Left ventricle myocardium inferior (tissue), 1 donor: Measurements from ENCODE around the gene FAM3A. TPM values are rescaled to one million over a fixed set of nuclear protein-coding genes. Genes with fewer than 3 reads are reported as not detected.

Source experiments
- DNase-seq: peaks from one replicate; pipeline ENCODE4 v3.0.0-alpha.2; 2020
- H3K27ac ChIP-seq: fragments of 200-600 bp; replicated peaks from 2 replicates; pipeline ENCODE4 v1.8.0; 2021
- H3K27me3 ChIP-seq: fragments of 200-600 bp; 2 replicates; pipeline ENCODE4 v1.8.0; 2021; ENCODE audit warnings: low read depth
- H3K36me3 ChIP-seq: fragments of 200-600 bp; 2 replicates; pipeline ENCODE4 v1.8.0; 2021
- H3K4me1 ChIP-seq: fragments of 200-600 bp; 2 replicates; pipeline ENCODE4 v1.8.0; 2021
- H3K4me3 ChIP-seq: fragments of 200-600 bp; 2 replicates; pipeline ENCODE4 v1.8.0; 2021; ENCODE audit warnings: mild to moderate bottlenecking, moderate library complexity
- H3K9me3 ChIP-seq: fragments of 200-600 bp; replicated peaks from 2 replicates; pipeline ENCODE4 v1.8.0; 2021
- CTCF ChIP-seq: fragments of 200-600 bp; IDR thresholded peaks from 2 replicates; pipeline ENCODE4 v1.8.0; 2021; ENCODE audit warnings: antibody characterized with exemption, mild to moderate bottlenecking, borderline replicate concordance
- intact Hi-C: fragments of 100-400 bp; cut with micrococcal nuclease; formaldehyde crosslinking; loops from one replicate; pipeline ENCODE4 v1.11.0; 2022
- total RNA-seq: library from RNA; stranded (reverse); fragmentation: NEBNext Ultra II Directional; extraction: Animal tissue kit (Norgen Biotek cat#: 25700); gene quantifications from one replicate; pipeline ENCODE4 v1.2.1, GENCODE V29; 2021
- donor health status: DM: no; HTN: yes; CAD: no; lungs with severe emphysema.

The FAM3A gene
- total RNA-seq, 1 donor from 2014 or later = 52.0 TPM

- H3K4me1 ChIP-seq = no peaks in the 10 kb centered on the region
- peaks cover 23% of the 10 kb centered on the region for H3K36me3 ChIP-seq
- H3K27me3 ChIP-seq = no peaks in the 10 kb centered on the region
- H3K4me3 ChIP-seq = no peak overlapping the region
- no peak for TF ChIP-seq CTCF
- no peak for DNase-seq
- H3K27ac ChIP-seq = no peak overlapping the region
- intact Hi-C loops = no loop called here
- no peaks in the 10 kb centered on the region for H3K9me3 ChIP-seq
These were observed 45.6 kb downstream of the FAM3A start for GRCh38 chrX:154470434-154470833.

DNA sequence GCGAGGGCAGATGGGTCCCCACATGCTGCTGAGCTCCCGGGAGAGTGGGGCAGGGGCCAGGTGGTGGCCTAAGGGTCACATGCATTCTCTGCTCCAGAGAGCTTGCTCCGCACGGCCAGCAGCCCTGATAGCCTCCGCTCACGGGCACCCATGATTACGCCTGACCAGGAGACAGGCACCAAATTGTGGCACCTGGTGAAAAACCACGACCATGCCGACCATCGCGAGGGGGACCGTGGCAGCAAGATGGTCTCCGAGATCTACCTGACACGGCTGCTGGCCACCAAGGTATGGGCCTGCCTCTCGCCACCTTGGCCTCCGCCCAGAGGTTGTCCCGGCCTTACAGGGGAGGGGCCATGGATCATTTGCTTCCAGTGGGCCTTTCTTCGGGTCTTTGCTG lies 46.2 kb downstream of the FAM3A start:
- Histone ChIP-seq H3K27me3 (no peaks in the 10 kb centered on the region), H3K27ac (no peak overlapping the region), H3K9me3 (no peaks in the 10 kb centered on the region), H3K36me3 (peaks cover 24% of the 10 kb centered on the region), H3K4me1 (no peaks in the 10 kb centered on the region), H3K4me3 (no peak overlapping the region)
- intact Hi-C loops = no loop called here
- TF ChIP-seq CTCF = no peak
- DNase-seq = no peak

DNA sequence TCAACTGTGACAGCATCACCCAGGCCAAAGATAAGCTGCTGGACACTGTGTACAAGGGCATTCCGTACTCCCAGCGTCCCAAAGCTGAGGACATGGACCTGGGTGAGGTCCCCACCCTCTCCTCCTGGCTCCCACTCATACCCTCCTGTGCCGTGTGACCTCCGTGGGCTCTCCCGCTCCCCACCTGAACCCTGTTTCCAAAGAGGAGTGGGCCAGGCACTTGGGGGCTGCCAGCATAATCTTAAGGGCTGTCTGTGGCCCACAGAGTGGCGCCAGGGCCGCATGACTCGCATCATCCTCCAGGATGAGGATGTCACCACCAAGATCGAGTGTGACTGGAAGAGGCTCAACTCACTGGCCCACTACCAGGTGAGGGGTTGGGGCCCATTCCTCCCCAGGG lies 46.9 kb downstream of the FAM3A start:
- DNase-seq = no peak
- Histone ChIP-seq H3K36me3 (peaks cover 24% of the 10 kb centered on the region), H3K4me1 (no peaks in the 10 kb centered on the region), H3K9me3 (no peaks in the 10 kb centered on the region), H3K27ac (no peak overlapping the region), H3K4me3 (no peak overlapping the region), H3K27me3 (no peaks in the 10 kb centered on the region)
- TF ChIP-seq CTCF = no peak
- intact Hi-C loops = no loop called here

DNA sequence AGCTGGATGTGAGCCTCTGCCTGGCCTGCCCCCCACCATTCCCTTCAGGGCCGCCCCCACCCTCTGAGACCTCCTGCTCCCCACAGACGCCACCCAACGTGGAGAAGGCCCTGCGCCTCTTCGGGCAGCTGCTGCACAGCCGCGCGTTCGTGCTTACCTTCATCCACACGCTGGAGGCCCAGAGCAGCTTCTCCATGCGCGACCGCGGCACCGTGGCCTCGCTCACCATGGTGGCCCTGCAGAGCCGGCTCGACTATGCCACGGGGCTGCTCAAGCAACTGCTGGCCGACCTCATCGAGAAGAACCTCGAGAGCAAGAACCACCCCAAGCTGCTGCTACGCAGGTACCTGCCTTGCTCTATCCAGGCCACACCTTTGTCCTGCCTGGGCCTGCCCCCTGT lies 47.8 kb downstream of the FAM3A start:
- H3K4me1 ChIP-seq = no peaks in the 10 kb centered on the region
- H3K27me3 ChIP-seq = no peaks in the 10 kb centered on the region
- no peak for DNase-seq
- no peak for TF ChIP-seq CTCF
- no peaks in the 10 kb centered on the region for H3K9me3 ChIP-seq
- peaks cover 28% of the 10 kb centered on the region for H3K36me3 ChIP-seq
- intact Hi-C loops = no loop called here
- H3K4me3 ChIP-seq = no peak overlapping the region
- H3K27ac ChIP-seq = no peak overlapping the region

DNA sequence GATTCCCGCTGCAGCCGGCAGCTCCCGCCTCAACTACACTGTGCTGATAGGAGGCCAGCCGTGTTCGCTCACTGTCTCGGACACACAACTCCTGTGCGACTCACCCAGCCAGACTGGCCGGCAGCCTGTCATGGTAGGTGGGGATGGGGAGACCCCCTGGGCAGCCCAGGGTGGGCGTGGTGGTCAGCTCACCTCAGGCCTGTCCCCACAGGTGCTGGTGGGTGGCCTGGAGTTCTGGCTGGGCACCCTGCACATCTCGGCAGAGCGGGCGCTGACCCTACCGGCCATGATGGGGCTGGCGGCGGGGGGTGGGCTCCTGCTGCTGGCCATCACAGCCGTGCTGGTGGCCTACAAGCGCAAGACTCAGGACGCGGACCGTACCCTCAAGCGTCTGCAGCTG lies 48.5 kb downstream of the FAM3A start:
- H3K4me3 ChIP-seq = no peak overlapping the region
- no peaks in the 10 kb centered on the region for H3K4me1 ChIP-seq
- peaks cover 28% of the 10 kb centered on the region for H3K36me3 ChIP-seq
- TF ChIP-seq CTCF = no peak
- no peak for DNase-seq
- no peaks in the 10 kb centered on the region for H3K9me3 ChIP-seq
- intact Hi-C loops = no loop called here
- no peak overlapping the region for H3K27ac ChIP-seq
- no peaks in the 10 kb centered on the region for H3K27me3 ChIP-seq

GRCh38 chrX:154466907-154467306 lies 49.1 kb downstream of the FAM3A start:
- H3K36me3 ChIP-seq = peaks cover 28% of the 10 kb centered on the region
- H3K9me3 ChIP-seq = no peaks in the 10 kb centered on the region
- no peaks in the 10 kb centered on the region for H3K4me1 ChIP-seq
- no peaks in the 10 kb centered on the region for H3K27me3 ChIP-seq
- no peak overlapping the region for H3K27ac ChIP-seq
- no peak overlapping the region for H3K4me3 ChIP-seq
- intact Hi-C loops = no loop called here
- TF ChIP-seq CTCF = no peak
- no peak for DNase-seq
